Ectodermal cell (in vitro differentiated cells): ENCODE data around the gene BCL11A.

Experiments used
- H3K27ac ChIP-seq: 2 replicates; pipeline ENCODE4 v1.7.0; 2013; ENCODE audit warnings: mild to moderate bottlenecking, low read depth, low read length; ENCODE audit not compliant: insufficient read depth, poor library complexity, severe bottlenecking
- H3K27me3 ChIP-seq: 2 replicates; pipeline ENCODE4 v1.7.0; 2013; ENCODE audit warnings: mild to moderate bottlenecking, low read length; ENCODE audit not compliant: insufficient read depth, control insufficient read depth, poor library complexity, severe bottlenecking
- H3K36me3 ChIP-seq: one replicate; pipeline ENCODE4 v1.7.0; 2013; ENCODE audit warnings: low read length; ENCODE audit not compliant: control insufficient read depth, insufficient read depth
- H3K4me1 ChIP-seq: one replicate; pipeline ENCODE4 v1.7.0; 2013; ENCODE audit warnings: low read length; ENCODE audit not compliant: control insufficient read depth, insufficient read depth
- H3K4me3 ChIP-seq: 2 replicates; pipeline ENCODE4 v1.7.0; 2013; ENCODE audit warnings: low read depth, low read length, control low read depth; ENCODE audit not compliant: insufficient read depth
- H3K9me3 ChIP-seq: 2 replicates; pipeline ENCODE4 v1.7.0; 2013; ENCODE audit warnings: mild to moderate bottlenecking, low read length, moderate library complexity; ENCODE audit not compliant: control insufficient read depth
- WGBS, 2 experiments: methylation state at CpG; one replicate each; pipeline ENCODE4 v1.1.7; 2013; ENCODE audit warnings: missing lambda C conversion rate in 2 of 2; 5-methylcytosine and 5-hydroxymethylcytosine counted together

The BCL11A gene

GRCh38 chr2:60440767-60441163 lies 112.7 kb downstream of the BCL11A start:
- Histone ChIP-seq H3K4me3 (no peak overlapping the region), H3K4me1 (peaks cover 1% of the 10 kb centered on the region), H3K36me3 (no peaks in the 10 kb centered on the region), H3K27ac (no peak overlapping the region), H3K27me3 (no peaks in the 10 kb centered on the region), H3K9me3 (no peaks in the 10 kb centered on the region)
- WGBS, 2 experiments, result 91% methylated on average over 6 of the region's 6 CpGs

GRCh38 chr2:60440079-60440766 lies 113.2 kb downstream of the BCL11A start:
- 83 to 100% methylated on average over 2 to 3 of the region's 3 CpGs for WGBS, 2 experiments
- Histone ChIP-seq H3K4me3 (no peak overlapping the region), H3K9me3 (no peaks in the 10 kb centered on the region), H3K27me3 (no peaks in the 10 kb centered on the region), H3K27ac (no peak overlapping the region), H3K36me3 (no peaks in the 10 kb centered on the region), H3K4me1 (no peaks in the 10 kb centered on the region)

- H3K4me3 ChIP-seq, result no peak overlapping the region
- H3K4me1 ChIP-seq, result no peaks in the 10 kb centered on the region
- 90 to 92% methylated on average over 20 of the region's 20 CpGs for WGBS, 2 experiments
- no peak overlapping the region for H3K27ac ChIP-seq
- no peaks in the 10 kb centered on the region for H3K36me3 ChIP-seq
- H3K9me3 ChIP-seq, result no peaks in the 10 kb centered on the region
- no peaks in the 10 kb centered on the region for H3K27me3 ChIP-seq
Observed at GRCh38 chr2:60439219-60439974, 114.1 kb downstream of the BCL11A start.

- H3K4me3 ChIP-seq, result no peak overlapping the region
- H3K27me3 ChIP-seq, result no peaks in the 10 kb centered on the region
- H3K27ac ChIP-seq, result no peak overlapping the region
- H3K4me1 ChIP-seq, result no peaks in the 10 kb centered on the region
- H3K36me3 ChIP-seq, result no peaks in the 10 kb centered on the region
- H3K9me3 ChIP-seq, result no peaks in the 10 kb centered on the region
- WGBS, 2 experiments, result 93 to 94% methylated on average over 6 of the region's 6 CpGs
Observed at GRCh38 chr2:60438653-60439052, 114.8 kb downstream of the BCL11A start.

- Histone ChIP-seq H3K27ac (no peak overlapping the region), H3K4me1 (no peaks in the 10 kb centered on the region), H3K27me3 (no peaks in the 10 kb centered on the region), H3K4me3 (no peak overlapping the region), H3K36me3 (no peaks in the 10 kb centered on the region), H3K9me3 (no peaks in the 10 kb centered on the region)
- 75 to 89% methylated on average over 4 of the region's 4 CpGs for WGBS, 2 experiments
Observed at GRCh38 chr2:60438131-60438530, 115.3 kb downstream of the BCL11A start.

- Histone ChIP-seq H3K27ac (no peak overlapping the region), H3K4me1 (no peaks in the 10 kb centered on the region), H3K36me3 (no peaks in the 10 kb centered on the region), H3K4me3 (no peak overlapping the region), H3K9me3 (no peaks in the 10 kb centered on the region), H3K27me3 (no peaks in the 10 kb centered on the region)
- 60 to 62% methylated on average over 7 of the region's 7 CpGs for WGBS, 2 experiments
Observed at GRCh38 chr2:60437080-60437696, 116.3 kb downstream of the BCL11A start.

- Histone ChIP-seq H3K9me3 (no peaks in the 10 kb centered on the region), H3K4me3 (no peak overlapping the region), H3K27me3 (no peaks in the 10 kb centered on the region), H3K4me1 (no peaks in the 10 kb centered on the region), H3K27ac (no peak overlapping the region), H3K36me3 (no peaks in the 10 kb centered on the region)
- WGBS, 2 experiments, result 70 to 71% methylated on average over 5 of the region's 5 CpGs
Observed at GRCh38 chr2:60433018-60433596, 120.3 kb downstream of the BCL11A start.

- Histone ChIP-seq H3K27ac (no peak overlapping the region), H3K4me3 (no peak overlapping the region), H3K9me3 (no peaks in the 10 kb centered on the region), H3K27me3 (no peaks in the 10 kb centered on the region), H3K4me1 (no peaks in the 10 kb centered on the region), H3K36me3 (no peaks in the 10 kb centered on the region)
- WGBS, 2 experiments, result 92 to 93% methylated on average over 8 of the region's 8 CpGs
Observed at GRCh38 chr2:60432035-60432601, 121.3 kb downstream of the BCL11A start.

GRCh38 chr2:60429681-60430080 lies 123.8 kb downstream of the BCL11A start:
- Histone ChIP-seq H3K9me3 (no peaks in the 10 kb centered on the region), H3K4me3 (no peak overlapping the region), H3K27ac (no peak overlapping the region), H3K27me3 (no peaks in the 10 kb centered on the region), H3K4me1 (no peaks in the 10 kb centered on the region), H3K36me3 (no peaks in the 10 kb centered on the region)
- WGBS, 2 experiments, result 87 to 90% methylated on average over 4 of the region's 4 CpGs

GRCh38 chr2:60426880-60427279 lies 126.6 kb downstream of the BCL11A start:
- 89 to 91% methylated on average over 6 to 7 of the region's 7 CpGs for WGBS, 2 experiments
- no peaks in the 10 kb centered on the region for H3K36me3 ChIP-seq
- H3K27ac ChIP-seq, result no peak overlapping the region
- H3K27me3 ChIP-seq, result no peaks in the 10 kb centered on the region
- no peaks in the 10 kb centered on the region for H3K9me3 ChIP-seq
- peaks cover 10% of the 10 kb centered on the region for H3K4me1 ChIP-seq
- H3K4me3 ChIP-seq, result no peak overlapping the region
